SK-N-MC (cell line): ENCODE results near the gene RBMS3.

Source experiments
- DNase-seq: peaks from one replicate; pipeline ENCODE4 v3.0.0-alpha.2; 2011; ENCODE audit warnings: low read depth, low spot score
- H3K27ac ChIP-seq: fragments of 200-600 bp; sonication (generic); 2 replicates; pipeline ENCODE4 v1.5.1; 2016; ENCODE audit warnings: mixed run types
- H3K36me3 ChIP-seq: fragments of 200-600 bp; sonication (generic); 2 replicates; pipeline ENCODE4 v1.6.1; 2017; ENCODE audit warnings: antibody characterized with exemption, low read length, mixed read lengths; ENCODE audit not compliant: insufficient read depth
- H3K4me3 ChIP-seq: fragments of 200-600 bp; sonication (generic); 2 replicates; pipeline ENCODE4 v1.5.1; 2016
- H3K9ac ChIP-seq: fragments of 200-600 bp; sonication (generic); 2 replicates; pipeline ENCODE4 v1.8.0; 2017; ENCODE audit warnings: mixed run types, mixed read lengths; ENCODE audit not compliant: insufficient read length
- H3K9me3 ChIP-seq: fragments of 200-600 bp; sonication (generic); 2 replicates; pipeline ENCODE4 v1.6.1; 2017; ENCODE audit warnings: low read depth, mild to moderate bottlenecking, antibody characterized with exemption, low read length, moderate library complexity, mixed read lengths
- EZH2 ChIP-seq: fragments of 200-600 bp; sonication (generic); IDR thresholded peaks from one replicate; pipeline ENCODE4 v1.6.1; 2017; ENCODE audit warnings: antibody characterized with exemption
- FOXP2 ChIP-seq: optimal IDR thresholded peaks from 2 replicates; pipeline ENCODE3; 2011; ENCODE audit warnings: mild to moderate bottlenecking, moderate library complexity; ENCODE audit not compliant: insufficient read depth; ENCODE audit errors: extremely low read length, control extremely low read depth
- POLR2AphosphoS5 ChIP-seq: IDR thresholded peaks from 2 replicates; pipeline ENCODE4 v1.6.1; 2012; ENCODE audit warnings: mild to moderate bottlenecking, low read depth, low read length, borderline replicate concordance

Gene RBMS3

DNA sequence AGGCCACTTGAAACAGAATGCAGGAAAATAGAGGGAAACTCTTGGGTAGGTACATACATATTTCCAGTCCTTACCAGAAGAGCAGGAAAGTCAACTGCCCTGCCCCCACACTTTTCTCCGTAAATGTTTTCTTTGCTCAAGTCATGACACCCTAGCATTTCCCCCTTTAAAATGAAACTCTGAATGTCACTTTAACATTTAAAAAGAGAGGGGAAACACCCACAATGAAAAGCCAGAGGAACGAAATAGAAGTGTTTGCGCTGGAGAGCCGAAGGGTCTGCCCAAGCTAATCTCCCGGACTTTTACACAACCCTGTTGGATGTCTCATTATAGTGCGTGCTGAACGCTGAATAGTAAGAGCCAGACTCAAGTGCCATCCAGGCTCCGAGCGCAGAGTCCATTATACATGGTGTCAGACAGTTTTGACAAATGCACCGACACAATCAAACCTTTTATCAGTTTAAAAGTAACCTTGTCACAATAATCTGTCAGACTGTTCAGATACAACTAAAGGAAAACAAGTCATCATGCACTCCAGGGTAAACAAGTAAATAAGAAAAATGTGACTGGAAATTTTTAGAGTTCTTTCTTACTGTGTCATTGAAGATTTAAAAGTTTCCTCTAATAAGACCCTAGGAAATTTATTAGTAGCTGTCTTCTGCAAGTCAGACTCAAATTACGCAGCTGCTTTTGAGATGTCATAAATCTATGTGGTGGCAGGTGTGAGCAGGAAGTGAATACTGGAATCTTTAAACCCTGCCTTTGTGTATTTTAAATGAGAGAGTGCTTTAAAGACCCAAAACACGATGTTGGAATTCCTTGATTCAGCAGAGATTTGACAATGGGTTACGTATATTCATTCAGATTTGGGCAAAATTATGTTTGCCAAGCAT, 159.8 kb downstream of the RBMS3 start:
- Histone ChIP-seq H3K4me3 (peak overlapping the region; percentile 76), H3K9ac (peak overlapping the region; percentile 20), H3K9me3 (no peaks in the 10 kb centered on the region), H3K36me3 (no peaks in the 10 kb centered on the region), H3K27ac (peak overlapping the region; percentile 62)
- no peak for DNase-seq
- no peak for TF ChIP-seq POLR2AphosphoS5
- TF ChIP-seq EZH2: no peak

DNA sequence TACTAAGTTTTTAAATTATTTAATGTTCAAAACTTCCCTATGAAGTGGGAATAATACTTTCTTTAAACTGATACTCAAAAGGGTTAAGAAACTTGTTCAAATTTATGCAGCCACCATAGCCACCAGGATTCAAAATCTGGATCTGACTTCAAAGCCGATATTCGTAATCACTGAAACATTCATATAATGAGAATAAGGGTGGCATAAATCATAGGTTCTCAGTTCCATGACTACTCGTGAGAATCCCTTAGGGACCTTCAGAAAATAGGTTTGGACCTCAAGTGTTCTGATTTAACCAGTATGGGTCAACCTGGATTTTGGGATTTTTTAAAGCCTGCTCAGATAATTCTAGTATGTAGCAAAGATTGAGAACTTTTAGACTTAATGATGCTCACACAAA, 160.6 kb downstream of the RBMS3 start:
- H3K4me3 ChIP-seq: no peak overlapping the region
- H3K36me3 ChIP-seq: no peaks in the 10 kb centered on the region
- TF ChIP-seq EZH2: no peak
- TF ChIP-seq FOXP2: no peak
- TF ChIP-seq POLR2AphosphoS5: no peak
- no peaks in the 10 kb centered on the region for H3K9me3 ChIP-seq
- no peak overlapping the region for H3K27ac ChIP-seq
- no peak for DNase-seq
- no peak overlapping the region for H3K9ac ChIP-seq

DNA sequence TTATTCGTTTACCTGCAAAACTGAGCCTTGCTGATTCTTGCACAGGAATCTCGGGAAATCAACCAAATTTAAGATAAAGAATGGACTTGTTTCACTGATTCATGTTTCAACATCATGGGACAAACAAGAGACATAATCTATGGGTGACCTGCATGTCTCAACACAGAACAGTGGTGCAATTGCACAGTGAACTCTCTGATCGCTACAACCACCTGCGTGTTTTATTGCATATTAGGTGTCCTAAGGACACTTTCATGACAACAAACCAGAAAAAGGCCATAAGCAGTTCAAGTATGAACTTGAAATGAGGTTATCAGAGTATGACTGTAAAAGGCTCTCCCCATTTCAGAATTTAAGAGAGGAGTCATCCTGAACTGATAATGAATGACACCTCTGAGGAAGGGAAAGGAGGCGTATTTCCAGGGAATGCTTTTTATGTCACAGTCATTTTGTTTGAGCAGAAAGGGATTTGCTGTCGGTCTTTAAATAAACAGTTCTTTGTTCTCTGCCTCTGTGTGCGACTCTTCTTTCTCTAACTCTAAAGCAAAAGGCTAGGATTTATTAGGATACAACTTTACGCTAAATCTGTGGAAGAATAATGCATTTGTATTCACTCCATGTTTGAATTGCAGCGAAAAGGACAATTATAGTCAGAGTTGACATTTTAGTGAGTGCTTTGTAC, 167.2 kb downstream of the RBMS3 start:
- DNase-seq: no peak
- Histone ChIP-seq H3K36me3 (no peaks in the 10 kb centered on the region), H3K9ac (no peak overlapping the region), H3K9me3 (no peaks in the 10 kb centered on the region), H3K27ac (no peak overlapping the region), H3K4me3 (no peak overlapping the region)
- TF ChIP-seq EZH2: no peak
- no peak for TF ChIP-seq FOXP2
- TF ChIP-seq POLR2AphosphoS5: no peak

DNA sequence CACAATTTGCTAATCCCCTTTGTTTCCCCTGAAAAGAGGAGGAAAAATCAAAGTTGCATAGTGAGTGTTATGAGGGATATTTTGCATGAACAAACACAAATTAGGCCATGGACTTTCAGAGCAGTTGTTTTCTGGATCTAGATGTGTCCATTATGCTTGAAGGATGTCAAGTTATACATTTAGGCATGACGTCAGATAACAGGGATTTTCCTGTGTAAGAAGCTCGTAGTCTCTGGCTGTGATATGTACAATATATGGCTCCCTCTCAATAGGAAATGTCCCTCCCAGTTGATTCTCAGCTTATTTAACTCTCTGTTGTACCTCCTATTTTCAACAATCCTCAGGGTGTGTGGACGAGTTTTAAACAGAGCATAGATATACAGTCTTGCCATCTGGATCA, 171.0 kb downstream of the RBMS3 start:
- DNase-seq: no peak
- no peaks in the 10 kb centered on the region for H3K9me3 ChIP-seq
- no peak overlapping the region for H3K9ac ChIP-seq
- H3K36me3 ChIP-seq: no peaks in the 10 kb centered on the region
- H3K4me3 ChIP-seq: no peak overlapping the region
- no peak overlapping the region for H3K27ac ChIP-seq
- TF ChIP-seq FOXP2 (no peak), EZH2 (no peak), POLR2AphosphoS5 (no peak)

DNA sequence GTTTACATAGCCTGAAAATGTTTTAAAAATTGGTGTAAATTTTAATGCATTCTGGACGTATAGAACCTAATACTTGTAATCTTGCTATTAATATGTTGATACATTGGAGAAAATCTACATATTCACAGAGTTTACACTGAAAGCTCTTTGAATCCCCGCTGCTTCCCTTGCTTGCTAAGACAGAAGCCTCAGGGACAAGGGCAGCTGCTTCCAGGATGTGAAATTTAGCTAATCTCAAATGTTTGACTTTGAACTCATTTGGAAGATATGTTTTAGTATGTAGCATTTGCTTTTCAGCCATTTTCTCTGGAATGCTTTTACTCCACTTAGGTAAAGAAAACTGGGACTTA, 172.0 kb downstream of the RBMS3 start:
- Histone ChIP-seq H3K4me3 (peak overlapping the region; percentile 52), H3K9me3 (no peaks in the 10 kb centered on the region), H3K9ac (no peak overlapping the region), H3K27ac (peak overlapping the region; percentile 76), H3K36me3 (no peaks in the 10 kb centered on the region)
- no peak for DNase-seq
- TF ChIP-seq FOXP2: no peak
- no peak for TF ChIP-seq EZH2
- no peak for TF ChIP-seq POLR2AphosphoS5

DNA sequence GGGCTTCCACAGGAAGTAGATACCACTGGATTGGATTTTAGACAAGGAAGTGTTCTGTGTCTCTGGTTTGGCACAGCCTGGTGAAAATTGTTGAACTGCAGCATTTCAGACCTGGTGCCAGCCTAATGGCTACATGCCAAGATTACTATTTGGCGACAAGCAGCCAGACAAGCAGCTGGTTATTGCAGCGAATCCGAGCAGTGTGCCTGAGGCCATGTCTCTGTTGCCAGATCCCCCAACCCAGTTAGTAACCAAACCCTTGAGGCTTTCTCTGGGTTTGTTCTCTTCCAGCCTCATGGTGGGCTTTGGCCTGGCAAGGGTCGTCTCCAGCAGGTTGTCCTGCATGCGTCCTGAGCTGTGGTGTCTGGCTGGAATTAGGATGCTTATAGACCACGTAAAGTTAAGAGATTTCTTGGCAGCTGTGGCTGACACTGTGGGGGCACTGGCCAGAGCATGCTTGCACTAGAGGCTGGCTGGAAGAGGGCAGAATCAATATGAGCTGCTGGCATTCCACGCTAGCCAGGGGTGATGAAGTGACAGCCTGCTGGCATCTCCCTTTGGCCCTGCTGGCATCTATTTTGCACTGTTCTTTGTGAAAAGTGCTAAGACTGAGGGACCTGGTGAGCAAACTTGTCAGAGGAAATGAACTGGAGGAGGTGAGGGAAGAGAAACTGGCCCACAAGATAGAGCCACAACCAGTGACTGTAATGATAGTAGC, 172.6 kb downstream of the RBMS3 start:
- Histone ChIP-seq H3K36me3 (no peaks in the 10 kb centered on the region), H3K27ac (peak overlapping the region; percentile 76), H3K9ac (no peak overlapping the region), H3K4me3 (peak overlapping the region; percentile 52), H3K9me3 (no peaks in the 10 kb centered on the region)
- DNase-seq: no peak
- TF ChIP-seq FOXP2 (no peak), POLR2AphosphoS5 (no peak), EZH2 (no peak)

DNA sequence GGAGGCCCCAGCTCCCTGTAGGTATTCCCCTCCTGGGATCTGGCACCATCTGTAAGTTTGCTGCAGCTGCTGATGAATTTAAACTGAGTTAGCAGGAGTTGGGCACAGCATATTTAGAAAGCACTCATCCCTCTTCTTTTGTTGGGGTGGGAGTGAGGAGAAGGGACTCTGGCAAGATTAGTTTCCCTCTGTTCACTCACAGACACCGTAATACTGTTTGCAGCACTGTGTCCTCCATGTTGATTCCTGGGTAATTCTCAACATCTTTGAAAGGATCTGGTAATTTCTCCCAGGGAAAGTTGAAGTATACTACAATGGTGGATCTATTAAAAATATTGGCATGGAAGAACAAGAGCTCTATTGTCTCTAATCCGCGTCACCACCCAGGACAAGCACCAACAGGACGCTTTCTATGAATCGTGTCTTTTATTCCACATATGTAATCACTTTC, 173.3 kb downstream of the RBMS3 start:
- Histone ChIP-seq H3K36me3 (no peaks in the 10 kb centered on the region), H3K9ac (no peak overlapping the region), H3K4me3 (no peak overlapping the region), H3K9me3 (no peaks in the 10 kb centered on the region), H3K27ac (peak overlapping the region; percentile 76; the same call in 1 of the 2 replicates)
- no peak for DNase-seq
- TF ChIP-seq FOXP2: no peak
- TF ChIP-seq POLR2AphosphoS5: no peak
- TF ChIP-seq EZH2: no peak

DNA sequence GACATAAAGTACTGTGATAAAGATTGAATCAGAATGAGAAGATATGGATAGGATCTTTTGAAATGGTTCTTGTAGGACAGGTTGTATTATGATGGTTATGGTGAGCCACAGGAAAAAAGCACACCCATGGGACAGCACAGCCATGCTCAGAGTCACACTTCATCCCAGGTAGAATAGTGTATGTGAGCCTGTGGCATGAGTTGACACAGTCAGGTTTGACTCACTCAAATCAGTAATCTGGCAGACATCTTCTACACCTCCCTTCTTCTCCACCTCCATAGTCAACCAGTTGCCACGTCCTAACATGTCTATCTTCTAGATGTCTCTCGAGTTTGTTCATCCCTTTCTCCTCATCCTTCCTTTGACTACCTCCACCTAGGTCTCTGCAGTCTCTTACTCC, 176.0 kb downstream of the RBMS3 start:
- DNase-seq: no peak
- Histone ChIP-seq H3K9ac (no peak overlapping the region), H3K27ac (no peak overlapping the region), H3K36me3 (no peaks in the 10 kb centered on the region), H3K4me3 (no peak overlapping the region), H3K9me3 (no peaks in the 10 kb centered on the region)
- no peak for TF ChIP-seq POLR2AphosphoS5
